ENCODE measurements around the gene TMEM158.

- TF ChIP-seq EP300 (IDR thresholded peaks at IDR 0.05; ENCODE audit: borderline replicate concordance in 1 of 2, low read depth in 1 of 2, low read length in 1 of 2) (no peak), CTCF (IDR thresholded peaks at IDR 0.05) (no peak)
Observed at GRCh38 chr3:45194791-45195190, 31.3 kb downstream of the TMEM158 start.

All from SK-N-SH (cell line).